ENCODE results near the gene HS6ST3. TPM values are rescaled to one million over a fixed set of nuclear protein-coding genes. Genes with fewer than 3 reads are reported as not detected.

Gene HS6ST3
- total and polyA plus RNA-seq, 9 of the 15 experiments (the other 6 are each of a cell fraction or from before 2014, with no cell fraction given), result not detected

DNA sequence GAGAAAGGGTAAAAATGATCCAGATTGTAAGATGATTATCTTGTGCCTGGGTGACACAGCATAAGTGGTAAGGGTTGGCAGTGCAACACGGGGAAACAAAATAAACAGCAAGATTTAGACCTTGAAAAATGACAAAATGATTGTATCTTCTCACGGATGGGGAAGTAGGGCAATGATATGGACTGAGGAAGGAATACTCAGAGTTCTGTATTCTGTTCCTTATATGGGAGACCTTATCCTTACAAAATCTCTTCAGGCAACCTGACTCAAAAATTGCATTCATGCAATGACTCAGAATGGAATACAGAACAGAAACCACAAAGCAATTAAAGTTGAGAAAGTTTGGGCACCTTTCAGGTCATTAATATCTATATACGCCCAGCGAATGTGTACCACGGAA is 149.0 kb downstream of the HS6ST3 start:
- no peak for FAIRE-seq
- no TSS peak for BruUV-seq (replicated peaks)
- no peaks in the 10 kb centered on the region for H4K20me1 ChIP-seq (replicated peaks; ENCODE audit: control insufficient read depth, insufficient read depth, low read length)
- ChIA-PET CTCF (ENCODE audit: low intra/inter-chr PET ratio) (no interaction called here), POLR2A (no interaction called here)
- 3% methylated on average over 5 of the region's 5 CpGs for WGBS (ENCODE audit: insufficient coverage, low coverage, missing lambda C conversion rate)
- intact Hi-C loops (cut with micrococcal nuclease) (no loop called here), in situ Hi-C loops (cut with MboI) (no loop called here)
- H3K79me2 ChIP-seq (ENCODE audit: control insufficient read depth, insufficient read depth, low read length), result no peaks in the 10 kb centered on the region
- no peaks in the 10 kb centered on the region for H3K9me1 ChIP-seq (ENCODE audit: control insufficient read depth, insufficient read depth, low read length)
- no peak overlapping the region for H3K9ac ChIP-seq (ENCODE audit: insufficient read depth in 1 of 2, low read depth in 2 of 2, low read length in 2 of 2)
- H3K4me3 ChIP-seq, result no peak overlapping the region
- ATAC-seq, result no peak
- no peak overlapping the region for H3K27ac ChIP-seq (ENCODE audit: extremely low read depth, low read depth, low read length)
- H3K27me3 ChIP-seq (ENCODE audit: control insufficient read depth in 2 of 2, insufficient read depth in 2 of 2, low read length in 2 of 2), result no peaks in the 10 kb centered on the region
- no peaks in the 10 kb centered on the region for H3K36me3 ChIP-seq (ENCODE audit: control insufficient read depth, insufficient read depth, low read length)
- H3K9me3 ChIP-seq (replicated peaks; ENCODE audit: control insufficient read depth, insufficient read depth, low read depth, low read length), result no peaks in the 10 kb centered on the region
- TF ChIP-seq ZNF347 (CRISPR knock-in tag; IDR thresholded peaks at IDR 0.05; ENCODE audit: low read depth) (no peak), ZNF589 (CRISPR knock-in tag; IDR thresholded peaks at IDR 0.05; ENCODE audit: low read depth) (no peak), ZNF79 (CRISPR knock-in tag; IDR thresholded peaks at IDR 0.05; ENCODE audit: low read depth) (no peak), BACH1 (tag; IDR thresholded peaks at IDR 0.05) (no peak), HMGN3 (IDR thresholded peaks at IDR 0.05; ENCODE audit: borderline replicate concordance, extremely low read depth, insufficient read length, low read depth, low read length) (no peak), ZNF592 (IDR thresholded peaks at IDR 0.05) (no peak)
- TF ChIP-seq, protein P1, sequence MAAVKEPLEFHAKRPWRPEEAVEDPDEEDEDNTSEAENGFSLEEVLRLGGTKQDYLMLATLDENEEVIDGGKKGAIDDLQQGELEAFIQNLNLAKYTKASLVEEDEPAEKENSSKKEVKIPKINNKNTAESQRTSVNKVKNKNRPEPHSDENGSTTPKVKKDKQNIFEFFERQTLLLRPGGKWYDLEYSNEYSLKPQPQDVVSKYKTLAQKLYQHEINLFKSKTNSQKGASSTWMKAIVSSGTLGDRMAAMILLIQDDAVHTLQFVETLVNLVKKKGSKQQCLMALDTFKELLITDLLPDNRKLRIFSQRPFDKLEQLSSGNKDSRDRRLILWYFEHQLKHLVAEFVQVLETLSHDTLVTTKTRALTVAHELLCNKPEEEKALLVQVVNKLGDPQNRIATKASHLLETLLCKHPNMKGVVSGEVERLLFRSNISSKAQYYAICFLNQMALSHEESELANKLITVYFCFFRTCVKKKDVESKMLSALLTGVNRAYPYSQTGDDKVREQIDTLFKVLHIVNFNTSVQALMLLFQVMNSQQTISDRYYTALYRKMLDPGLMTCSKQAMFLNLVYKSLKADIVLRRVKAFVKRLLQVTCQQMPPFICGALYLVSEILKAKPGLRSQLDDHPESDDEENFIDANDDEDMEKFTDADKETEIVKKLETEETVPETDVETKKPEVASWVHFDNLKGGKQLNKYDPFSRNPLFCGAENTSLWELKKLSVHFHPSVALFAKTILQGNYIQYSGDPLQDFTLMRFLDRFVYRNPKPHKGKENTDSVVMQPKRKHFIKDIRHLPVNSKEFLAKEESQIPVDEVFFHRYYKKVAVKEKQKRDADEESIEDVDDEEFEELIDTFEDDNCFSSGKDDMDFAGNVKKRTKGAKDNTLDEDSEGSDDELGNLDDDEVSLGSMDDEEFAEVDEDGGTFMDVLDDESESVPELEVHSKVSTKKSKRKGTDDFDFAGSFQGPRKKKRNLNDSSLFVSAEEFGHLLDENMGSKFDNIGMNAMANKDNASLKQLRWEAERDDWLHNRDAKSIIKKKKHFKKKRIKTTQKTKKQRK (IDR thresholded peaks at IDR 0.05; ENCODE audit: borderline replicate concordance, low read depth, low read length), result no peak
- TF ChIP-seq, protein P2, sequence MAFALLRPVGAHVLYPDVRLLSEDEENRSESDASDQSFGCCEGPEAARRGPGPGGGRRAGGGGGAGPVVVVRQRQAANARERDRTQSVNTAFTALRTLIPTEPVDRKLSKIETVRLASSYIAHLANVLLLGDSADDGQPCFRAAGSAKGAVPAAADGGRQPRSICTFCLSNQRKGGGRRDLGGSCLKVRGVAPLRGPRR (CRISPR knock-in tag; IDR thresholded peaks at IDR 0.05), result no peak
- no peak overlapping the region for H2AFZ ChIP-seq (ENCODE audit: low read depth, low read length)
- H3K4me1 ChIP-seq (replicated peaks in 1 of 2; ENCODE audit: control insufficient read depth in 2 of 2, insufficient read depth in 2 of 2, low read length in 2 of 2), result no peaks in the 10 kb centered on the region
- DNase-seq (ENCODE audit: extremely low read depth in 1 of 4, low spot score in 3 of 4), result no peak
- no peak overlapping the region for H3K4me2 ChIP-seq (ENCODE audit: insufficient read depth, low read length)
